ENCODE data around the gene TBCA.

Gene TBCA

DNA sequence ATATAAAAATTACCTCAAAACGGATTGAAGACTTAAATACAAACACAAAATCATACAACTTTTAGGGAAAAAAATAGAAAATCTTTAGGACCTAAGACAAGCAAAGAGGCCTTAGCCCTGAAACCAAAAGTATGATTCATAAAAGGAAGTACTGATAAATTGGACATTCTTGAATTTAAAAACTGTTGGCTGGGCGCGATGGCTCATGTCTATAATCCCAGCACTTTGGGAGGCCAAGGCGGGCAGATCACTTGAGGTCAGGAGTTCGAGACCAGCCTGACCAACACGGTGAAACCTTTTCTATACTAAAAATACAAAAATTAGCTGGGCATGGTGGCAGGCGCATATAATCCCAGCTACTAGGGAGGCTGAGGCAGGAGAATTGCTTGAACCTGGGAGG, 76.6 kb downstream of the TBCA start:
- peak; percentile 26 for DNase-seq

GRCh38 chr5:77698920-77699319, 77.2 kb downstream of the TBCA start:
- no peak for DNase-seq

GRCh38 chr5:77697692-77698091, 78.4 kb downstream of the TBCA start:
- no peak for DNase-seq

GRCh38 chr5:77696120-77696519, 80.0 kb downstream of the TBCA start:
- no peak for DNase-seq

DNA sequence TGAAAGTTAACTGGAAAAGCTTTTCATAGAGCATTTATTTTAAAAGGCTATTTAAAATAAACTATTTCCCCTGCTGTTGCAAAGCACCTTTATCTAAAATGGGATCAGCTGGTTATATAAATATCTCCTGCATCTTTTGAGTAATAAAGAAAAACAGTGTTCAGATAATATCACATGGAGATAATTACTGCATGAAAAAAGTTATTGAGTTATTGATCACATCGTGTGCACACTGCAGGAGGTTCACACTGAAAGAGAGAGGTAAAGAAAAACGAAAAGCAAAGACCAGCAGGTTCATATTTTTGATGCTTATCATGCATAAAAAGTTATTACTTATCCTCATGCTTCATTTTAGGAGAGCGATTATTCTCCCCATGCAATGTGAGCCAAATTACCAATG, 82.2 kb downstream of the TBCA start:
- no peak for DNase-seq

- no peak for DNase-seq
Observed at GRCh38 chr5:77683171-77683732, 92.9 kb downstream of the TBCA start.

GRCh38 chr5:77670526-77670925, 105.6 kb downstream of the TBCA start:
- no peak for DNase-seq

DNA sequence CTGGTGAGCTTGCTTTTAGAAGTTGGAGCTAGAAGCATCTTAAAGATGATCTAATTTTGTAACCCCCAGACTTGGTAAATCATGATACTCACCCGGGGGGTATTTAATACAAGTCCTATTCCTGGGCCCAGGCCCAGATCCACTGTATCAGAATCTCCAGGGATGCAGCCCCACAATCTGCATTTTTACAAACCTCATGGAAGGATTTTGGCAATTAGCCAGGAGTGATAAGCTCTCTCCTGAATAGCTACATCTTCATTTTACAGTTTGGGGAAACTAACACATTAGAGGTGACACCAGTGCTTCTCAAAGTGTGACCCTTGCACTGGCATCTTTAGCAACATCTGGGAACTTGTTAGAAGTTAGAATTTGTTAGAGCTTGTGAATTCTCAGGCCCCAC, 106.5 kb downstream of the TBCA start:
- no peak for DNase-seq

DNA sequence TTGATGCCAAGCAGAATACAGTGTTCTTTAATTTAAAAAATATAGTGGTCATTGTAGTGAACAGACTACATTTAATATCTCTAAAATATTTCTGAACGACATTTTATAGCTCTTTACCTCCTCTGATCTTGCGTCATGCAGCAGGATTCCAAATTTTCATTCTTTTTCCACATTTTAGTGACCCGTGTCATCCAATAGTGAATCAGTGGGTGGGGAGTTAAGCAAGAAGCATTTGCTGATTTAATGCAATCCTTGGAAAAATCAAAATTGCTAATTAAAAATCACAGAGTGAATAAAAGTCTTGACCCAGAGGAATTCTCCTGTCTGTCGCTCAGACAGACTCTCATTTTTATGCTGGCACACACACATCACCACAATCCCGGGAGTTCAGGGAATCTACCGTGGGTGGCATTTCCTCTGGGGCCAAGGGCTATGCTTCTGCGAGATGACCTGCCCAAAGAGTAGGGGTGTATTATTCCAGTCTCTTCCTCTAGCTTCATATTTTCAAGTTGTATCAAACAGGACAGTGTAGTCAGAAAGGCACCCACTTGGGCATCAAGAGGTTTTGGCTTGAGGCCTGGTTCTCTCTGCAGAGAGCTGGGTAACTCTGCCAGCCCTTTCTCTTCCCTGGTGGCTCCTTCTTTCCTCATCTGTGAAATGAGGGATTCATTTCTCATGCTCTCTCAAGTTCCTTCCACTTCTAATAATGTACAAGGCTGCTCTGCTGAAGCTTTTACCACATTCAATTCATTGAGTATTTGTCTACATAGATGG, 112.9 kb downstream of the TBCA start:
- DNase-seq: no peak

- DNase-seq: no peak
Observed at GRCh38 chr5:77662635-77663034, 113.5 kb downstream of the TBCA start.

- no peak for DNase-seq
Observed at GRCh38 chr5:77658662-77659061, 117.5 kb downstream of the TBCA start.

GRCh38 chr5:77651343-77651742, 124.8 kb downstream of the TBCA start:
- DNase-seq: no peak

- no peak for DNase-seq
Observed at GRCh38 chr5:77650686-77651085, 125.5 kb downstream of the TBCA start.

- DNase-seq: no peak
Observed at GRCh38 chr5:77649776-77650175, 126.4 kb downstream of the TBCA start.

DNA sequence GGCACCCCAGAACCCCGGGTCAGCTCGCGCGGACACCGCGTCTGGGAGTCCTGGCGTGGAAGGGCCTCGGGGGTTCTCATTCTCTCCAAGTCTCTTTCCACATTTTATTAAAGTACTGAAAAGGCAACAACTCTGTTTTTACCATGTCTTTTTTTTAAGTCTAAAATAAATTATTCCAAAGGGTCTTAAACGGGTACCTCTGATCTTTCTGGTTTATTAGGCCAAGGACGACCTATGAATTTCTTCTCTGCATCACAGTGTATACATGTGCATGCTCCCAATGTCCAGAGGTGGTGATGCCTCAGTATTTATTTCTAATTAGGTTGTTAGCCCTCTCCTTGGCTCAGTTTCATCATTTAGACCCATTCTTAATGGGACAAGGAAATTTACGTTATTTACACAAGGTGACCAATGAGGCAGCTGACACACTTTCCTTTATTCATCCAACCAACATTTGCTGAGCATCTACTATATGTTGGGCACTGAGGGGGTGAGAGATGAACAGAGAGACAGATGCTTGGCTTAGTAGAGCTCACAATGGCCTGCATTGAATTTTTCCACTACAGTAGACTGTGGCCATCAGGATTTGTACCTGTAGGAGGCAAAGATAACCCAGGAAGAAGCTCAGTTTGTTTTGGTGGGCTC, 130.0 kb downstream of the TBCA start:
- DNase-seq: no peak

- no peak for DNase-seq
Observed at GRCh38 chr5:77645158-77645994, 130.8 kb downstream of the TBCA start.

- DNase-seq: no peak
Observed at GRCh38 chr5:77644371-77645157, 131.6 kb downstream of the TBCA start.

DNA sequence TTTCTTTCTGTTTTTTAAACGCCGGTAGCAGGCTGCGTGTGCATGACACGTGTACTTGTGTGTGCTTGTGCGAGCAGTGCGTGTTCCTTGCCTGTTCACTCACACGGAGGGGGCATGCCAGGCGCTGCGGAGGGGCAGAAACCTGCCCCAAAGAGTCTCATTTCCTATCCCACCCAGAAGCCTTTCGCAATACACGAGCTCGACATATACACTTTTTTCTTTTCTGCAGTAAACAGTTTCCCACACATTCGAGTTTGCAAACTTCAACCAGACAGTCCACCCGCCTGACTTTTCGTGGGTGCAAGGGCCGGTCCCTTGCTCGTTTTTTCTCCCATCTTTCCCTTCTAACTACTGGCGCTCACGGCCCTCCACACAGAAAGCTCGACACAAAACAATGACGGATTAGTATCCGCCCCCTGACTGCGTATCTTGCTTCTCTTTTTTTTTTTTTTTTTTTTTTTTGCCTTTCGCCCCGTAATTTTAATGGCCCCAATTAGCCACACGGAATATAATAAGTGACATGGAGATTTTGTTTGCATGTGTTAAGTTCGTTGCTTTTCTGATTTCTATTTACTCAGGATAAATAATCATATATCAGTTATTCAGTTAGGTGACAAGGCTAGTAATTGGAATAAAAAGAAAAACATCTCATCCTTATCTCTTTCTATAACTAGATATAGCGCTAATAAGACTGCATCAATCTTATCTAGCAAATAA, 132.3 kb downstream of the TBCA start:
- DNase-seq: no peak

GRCh38 chr5:77642738-77643653, 133.1 kb downstream of the TBCA start:
- DNase-seq: no peak

DNA sequence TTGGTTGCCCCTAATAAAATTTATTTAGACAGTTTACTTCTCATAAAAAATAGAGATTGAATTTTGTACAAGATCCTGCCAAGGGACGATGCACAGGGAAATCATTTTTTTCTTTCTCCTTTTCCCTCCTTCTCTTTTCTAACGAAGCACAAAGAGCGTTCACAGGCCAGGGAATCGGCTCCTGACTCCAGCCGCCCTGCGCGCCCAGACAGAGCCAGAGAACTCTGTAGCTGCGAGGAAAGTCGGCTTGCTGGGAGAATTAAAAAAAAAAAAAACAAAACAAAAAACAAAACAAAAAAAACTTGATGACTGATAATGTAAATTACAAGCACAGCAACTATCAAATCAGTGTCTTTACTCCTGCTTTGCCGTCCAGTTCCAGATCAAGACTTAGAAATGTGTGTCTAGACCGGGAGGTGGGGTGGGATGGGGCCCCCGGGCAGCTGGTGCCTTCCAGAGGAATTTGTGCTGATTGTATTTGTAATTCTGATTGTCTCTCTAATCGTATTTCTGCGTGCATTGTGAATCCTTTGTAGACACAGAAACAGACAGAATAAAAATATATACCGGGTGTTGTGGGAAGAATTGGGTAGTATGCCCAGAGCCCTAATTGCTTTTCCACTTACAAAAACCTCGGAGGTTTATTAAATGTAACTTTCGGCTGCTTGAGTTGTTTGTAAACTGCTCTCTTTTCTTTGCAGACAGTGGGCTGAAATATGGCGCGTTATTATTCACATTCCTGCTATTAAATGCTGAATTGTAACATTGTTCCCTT, 134.0 kb downstream of the TBCA start:
- DNase-seq: no peak

Measured in NCI-H226 (cell line).